GM23338 (cell line): Measurements from ENCODE around the gene CCSER2. TPM values are rescaled to one million over a fixed set of nuclear protein-coding genes. Genes with fewer than 3 reads are reported as not detected.

Source experiments
- ATAC-seq: fragments of 200-7000 bp; cut with Tn5 transposase; 3 replicates; pipeline ENCODE4 v1.9.1; 2020
- DNase-seq: peaks from one replicate; pipeline ENCODE4 v3.0.0-alpha.2; 2015; ENCODE audit warnings: low spot score
- H2AFZ ChIP-seq: fragments of 200-600 bp; sonication (generic); 2 replicates; pipeline ENCODE4 v1.8.0; 2016; ENCODE audit warnings: antibody characterized with exemption, mild to moderate bottlenecking, moderate library complexity
- H3F3A ChIP-seq: fragments of 200-600 bp; sonication (generic); replicated peaks from 2 replicates; pipeline ENCODE4 v1.8.0; 2017; ENCODE audit warnings: antibody characterized with exemption, mixed run types, low read depth
- H3K27ac ChIP-seq: fragments of 200-600 bp; sonication (generic); 2 replicates; pipeline ENCODE4 v1.6.1; 2016; ENCODE audit warnings: low read depth
- H3K27me3 ChIP-seq: fragments of 200-600 bp; sonication (generic); 2 replicates; pipeline ENCODE4 v1.8.0; 2016; ENCODE audit warnings: mild to moderate bottlenecking, mixed run types, moderate library complexity; ENCODE audit not compliant: insufficient read depth
- H3K36me3 ChIP-seq: fragments of 200-600 bp; sonication (generic); 2 replicates; pipeline ENCODE4 v1.8.0; 2016; ENCODE audit warnings: mild to moderate bottlenecking; ENCODE audit not compliant: insufficient read depth
- H3K4me1 ChIP-seq: fragments of 200-600 bp; sonication (generic); 2 replicates; pipeline ENCODE4 v1.8.0; 2016; ENCODE audit warnings: mild to moderate bottlenecking, moderate library complexity; ENCODE audit not compliant: insufficient read depth
- H3K4me2 ChIP-seq: fragments of 200-600 bp; sonication (generic); 2 replicates; pipeline ENCODE4 v1.7.1; 2017; ENCODE audit warnings: mixed run types
- H3K4me3 ChIP-seq: fragments of 200-600 bp; sonication (generic); 2 replicates; pipeline ENCODE4 v1.6.1; 2016; ENCODE audit warnings: mixed run types
- H3K79me2 ChIP-seq: fragments of 200-600 bp; sonication (generic); replicated peaks from 2 replicates; pipeline ENCODE4 v1.8.0; 2017; ENCODE audit warnings: mild to moderate bottlenecking; ENCODE audit not compliant: insufficient read depth
- H3K9me2 ChIP-seq: fragments of 200-600 bp; sonication (generic); 2 replicates; pipeline ENCODE4 v1.8.0; 2017; ENCODE audit not compliant: insufficient read depth
- H4K20me1 ChIP-seq: fragments of 200-600 bp; sonication (generic); replicated peaks from 2 replicates; pipeline ENCODE4 v1.8.0; 2017; ENCODE audit warnings: mild to moderate bottlenecking; ENCODE audit not compliant: insufficient read depth
- H3K27ac Mint-ChIP-seq: 2 replicates; pipeline ENCODE4 v1.8.0; 2020; ENCODE audit warnings: inconsistent platforms, mild to moderate bottlenecking, moderate library complexity, mixed read lengths
- H3K27me3 Mint-ChIP-seq: 3 replicates; pipeline ENCODE4 v1.8.0; 2022; ENCODE audit warnings: low read depth, mild to moderate bottlenecking, moderate library complexity, mixed read lengths, inconsistent platforms; ENCODE audit not compliant: insufficient read depth, poor library complexity
- H3K36me3 Mint-ChIP-seq: 3 replicates; pipeline ENCODE4 v1.8.0; 2021; ENCODE audit warnings: low read depth, mild to moderate bottlenecking, inconsistent platforms, moderate library complexity, mixed read lengths
- H3K4me1 Mint-ChIP-seq: 3 replicates; pipeline ENCODE4 v1.8.0; 2020; ENCODE audit warnings: mild to moderate bottlenecking, inconsistent platforms, mixed read lengths
- H3K4me3 Mint-ChIP-seq: 3 replicates; pipeline ENCODE4 v1.8.0; 2021; ENCODE audit warnings: moderate library complexity, mild to moderate bottlenecking, inconsistent platforms, mixed read lengths
- H3K9me3 Mint-ChIP-seq: 3 replicates; pipeline ENCODE4 v1.8.0; 2020; ENCODE audit warnings: moderate library complexity, mild to moderate bottlenecking, inconsistent platforms, mixed read lengths
- CREB1 ChIP-seq: fragments of 250-450 bp; sonication (Bioruptor Pico); IDR thresholded peaks from 2 replicates; pipeline ENCODE4 v1.5.0; 2020; ENCODE audit warnings: low read depth, mild to moderate bottlenecking, moderate library complexity
- ETS1 ChIP-seq: IDR thresholded peaks from 2 replicates; pipeline ENCODE4 v1.6.1; 2016; ENCODE audit warnings: antibody characterized with exemption
- EZH2 ChIP-seq: fragments of 200-600 bp; sonication (generic); IDR thresholded peaks from one replicate; pipeline ENCODE4 v1.8.0; 2017; ENCODE audit warnings: antibody characterized with exemption, mild to moderate bottlenecking, low read depth; ENCODE audit not compliant: unreplicated experiment
- EZH2phosphoT487 ChIP-seq: fragments of 200-600 bp; sonication (generic); IDR thresholded peaks from one replicate; pipeline ENCODE4 v1.8.1; 2018; ENCODE audit warnings: antibody characterized with exemption; ENCODE audit not compliant: unreplicated experiment
- JUNB ChIP-seq: IDR thresholded peaks from one replicate; pipeline ENCODE4 v1.6.1; 2016; ENCODE audit warnings: antibody characterized with exemption; ENCODE audit not compliant: unreplicated experiment
- NANOG ChIP-seq: IDR thresholded peaks from 2 replicates; pipeline ENCODE4 v1.6.1; 2016; ENCODE audit warnings: antibody characterized with exemption, borderline replicate concordance
- POLR2AphosphoS5 ChIP-seq: IDR thresholded peaks from 2 replicates; pipeline ENCODE4 v1.6.1; 2016; ENCODE audit warnings: antibody characterized with exemption, low read depth
- REST ChIP-seq: IDR thresholded peaks from one replicate; pipeline ENCODE4 v1.6.1; 2018; ENCODE audit warnings: antibody characterized with exemption; ENCODE audit not compliant: unreplicated experiment
- STAT1 ChIP-seq: IDR thresholded peaks from one replicate; pipeline ENCODE4 v1.6.1; 2016; ENCODE audit warnings: antibody characterized with exemption; ENCODE audit not compliant: unreplicated experiment
- ZNF114 ChIP-seq: fragments of 250-450 bp; sonication (Bioruptor Pico); IDR thresholded peaks from 2 replicates; pipeline ENCODE4 v1.5.0; 2020; ENCODE audit warnings: mild to moderate bottlenecking, moderate library complexity
- ZNF331 ChIP-seq: fragments of 250-450 bp; sonication (Bioruptor Pico); IDR thresholded peaks from 2 replicates; pipeline ENCODE4 v1.5.0; 2020; ENCODE audit warnings: low read depth, mild to moderate bottlenecking, moderate library complexity
- ZNF462 ChIP-seq: fragments of 250-450 bp; sonication (Bioruptor Pico); IDR thresholded peaks from 2 replicates; pipeline ENCODE4 v1.5.0; 2020; ENCODE audit warnings: mild to moderate bottlenecking, moderate library complexity
- polyA plus RNA-seq: library from polyadenylated mRNA; unstranded; fragments of >200 nt; fragmentation: Nextera tagmentation; extraction: Ambion mirVana; gene quantifications from 2 replicates; pipeline ENCODE4 v1.2.1, GENCODE V29; 2016
- total RNA-seq: library from RNA; depleted of rRNA; stranded (reverse); fragments of >200 nt; shearing (Covaris generic); gene quantifications from 2 replicates; pipeline ENCODE4 v1.2.3, GENCODE V29; 2014
- TF ChIP-seq, protein P1 (sequence below), 2 experiments: fragments of 200-600 bp in 1 of 2; sonication (generic) in 1 of 2; conservative IDR thresholded peaks; 2 replicates each; pipeline versions ENCODE4 v1.5.1 to v1.6.1; 2016 to 2017; ENCODE audit warnings: antibody characterized with exemption in 2 of 2, low read depth in 2 of 2, mild to moderate bottlenecking in 2 of 2, moderate library complexity in 1 of 2

CCSER2 gene
- total and polyA plus RNA-seq, 2 experiments from 2014 or later, result 30.6 to 37.2 TPM

DNA sequence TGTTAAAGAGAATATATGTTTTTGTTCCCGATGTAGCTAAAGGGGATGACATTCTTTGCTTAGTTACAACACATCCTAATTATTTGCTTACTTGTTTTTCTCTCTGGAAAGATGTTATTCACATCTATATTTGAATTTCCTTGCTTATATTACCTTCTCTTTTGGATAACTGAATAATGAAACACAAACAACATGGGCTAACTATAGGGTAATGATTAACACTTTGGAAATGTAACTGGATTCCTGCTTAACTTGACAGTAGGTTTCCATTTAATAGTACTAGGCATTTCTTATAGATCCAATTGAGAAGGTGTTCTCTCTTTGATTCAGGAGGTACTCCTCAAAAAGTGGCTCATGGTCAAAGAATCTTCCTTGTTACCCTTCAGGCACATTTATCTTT lies 141.1 kb downstream of the CCSER2 start:
- ATAC-seq (no peak), DNase-seq (no peak)
- no peak overlapping the region for H3K4me2 ChIP-seq
- no peaks in the 10 kb centered on the region for H3K27me3 Mint-ChIP-seq
- peaks cover 13% of the 10 kb centered on the region for H3K4me1 Mint-ChIP-seq
- H3K27ac ChIP-seq, result no peak overlapping the region
- H3F3A ChIP-seq, result no peaks in the 10 kb centered on the region
- H3K79me2 ChIP-seq, result no peaks in the 10 kb centered on the region
- H3K9me3 Mint-ChIP-seq, result no peaks in the 10 kb centered on the region
- no peaks in the 10 kb centered on the region for H3K9me2 ChIP-seq
- H3K4me3 Mint-ChIP-seq, result no peak overlapping the region
- no peak overlapping the region for H2AFZ ChIP-seq
- TF ChIP-seq ZNF331 (CRISPR knock-in tag) (no peak), CREB1 (CRISPR knock-in tag) (no peak), NANOG (no peak), EZH2 (no peak), STAT1 (no peak), ETS1 (no peak), REST (no peak), JUNB (no peak), ZNF114 (no peak), EZH2phosphoT487 (no peak), POLR2AphosphoS5 (no peak), ZNF462 (CRISPR knock-in tag) (no peak)
- TF ChIP-seq, protein P1, sequence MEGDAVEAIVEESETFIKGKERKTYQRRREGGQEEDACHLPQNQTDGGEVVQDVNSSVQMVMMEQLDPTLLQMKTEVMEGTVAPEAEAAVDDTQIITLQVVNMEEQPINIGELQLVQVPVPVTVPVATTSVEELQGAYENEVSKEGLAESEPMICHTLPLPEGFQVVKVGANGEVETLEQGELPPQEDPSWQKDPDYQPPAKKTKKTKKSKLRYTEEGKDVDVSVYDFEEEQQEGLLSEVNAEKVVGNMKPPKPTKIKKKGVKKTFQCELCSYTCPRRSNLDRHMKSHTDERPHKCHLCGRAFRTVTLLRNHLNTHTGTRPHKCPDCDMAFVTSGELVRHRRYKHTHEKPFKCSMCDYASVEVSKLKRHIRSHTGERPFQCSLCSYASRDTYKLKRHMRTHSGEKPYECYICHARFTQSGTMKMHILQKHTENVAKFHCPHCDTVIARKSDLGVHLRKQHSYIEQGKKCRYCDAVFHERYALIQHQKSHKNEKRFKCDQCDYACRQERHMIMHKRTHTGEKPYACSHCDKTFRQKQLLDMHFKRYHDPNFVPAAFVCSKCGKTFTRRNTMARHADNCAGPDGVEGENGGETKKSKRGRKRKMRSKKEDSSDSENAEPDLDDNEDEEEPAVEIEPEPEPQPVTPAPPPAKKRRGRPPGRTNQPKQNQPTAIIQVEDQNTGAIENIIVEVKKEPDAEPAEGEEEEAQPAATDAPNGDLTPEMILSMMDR (conservative IDR thresholded peaks at IDR 0.05; ENCODE audit: low read depth in 2 of 2), result no peak
- H3K36me3 ChIP-seq, result no peaks in the 10 kb centered on the region
- no peak overlapping the region for H3K27ac Mint-ChIP-seq
- no peak overlapping the region for H3K4me3 ChIP-seq
- H3K36me3 Mint-ChIP-seq, result peaks cover 3% of the 10 kb centered on the region; the same call in 2 of the 3 replicates
- no peaks in the 10 kb centered on the region; the same call in 1 of the 2 replicates for H4K20me1 ChIP-seq
- no peaks in the 10 kb centered on the region for H3K27me3 ChIP-seq
- peaks cover 3% of the 10 kb centered on the region; the same call in 1 of the 2 replicates for H3K4me1 ChIP-seq
